NB4 (cell line): ENCODE measurements around the gene APC2.

Experiments used
- POLR2A ChIP-seq: IDR thresholded peaks from 2 replicates; pipeline ENCODE4 v1.6.1; 2011; ENCODE audit warnings: mild to moderate bottlenecking; ENCODE audit not compliant: insufficient read length; ENCODE audit errors: extremely low read depth
- TF ChIP-seq, protein P1 (sequence below): IDR thresholded peaks from one replicate; pipeline ENCODE4 v1.5.1; 2012; ENCODE audit warnings: low read depth, low read length

- TF ChIP-seq, protein P1, sequence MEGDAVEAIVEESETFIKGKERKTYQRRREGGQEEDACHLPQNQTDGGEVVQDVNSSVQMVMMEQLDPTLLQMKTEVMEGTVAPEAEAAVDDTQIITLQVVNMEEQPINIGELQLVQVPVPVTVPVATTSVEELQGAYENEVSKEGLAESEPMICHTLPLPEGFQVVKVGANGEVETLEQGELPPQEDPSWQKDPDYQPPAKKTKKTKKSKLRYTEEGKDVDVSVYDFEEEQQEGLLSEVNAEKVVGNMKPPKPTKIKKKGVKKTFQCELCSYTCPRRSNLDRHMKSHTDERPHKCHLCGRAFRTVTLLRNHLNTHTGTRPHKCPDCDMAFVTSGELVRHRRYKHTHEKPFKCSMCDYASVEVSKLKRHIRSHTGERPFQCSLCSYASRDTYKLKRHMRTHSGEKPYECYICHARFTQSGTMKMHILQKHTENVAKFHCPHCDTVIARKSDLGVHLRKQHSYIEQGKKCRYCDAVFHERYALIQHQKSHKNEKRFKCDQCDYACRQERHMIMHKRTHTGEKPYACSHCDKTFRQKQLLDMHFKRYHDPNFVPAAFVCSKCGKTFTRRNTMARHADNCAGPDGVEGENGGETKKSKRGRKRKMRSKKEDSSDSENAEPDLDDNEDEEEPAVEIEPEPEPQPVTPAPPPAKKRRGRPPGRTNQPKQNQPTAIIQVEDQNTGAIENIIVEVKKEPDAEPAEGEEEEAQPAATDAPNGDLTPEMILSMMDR, result no peak
- TF ChIP-seq POLR2A, result no peak
Measured at GRCh38 chr19:1497578-1498235, 47.8 kb downstream of the APC2 start.
